ENCODE results near the gene TMOD2.

TMOD2 gene

DNA sequence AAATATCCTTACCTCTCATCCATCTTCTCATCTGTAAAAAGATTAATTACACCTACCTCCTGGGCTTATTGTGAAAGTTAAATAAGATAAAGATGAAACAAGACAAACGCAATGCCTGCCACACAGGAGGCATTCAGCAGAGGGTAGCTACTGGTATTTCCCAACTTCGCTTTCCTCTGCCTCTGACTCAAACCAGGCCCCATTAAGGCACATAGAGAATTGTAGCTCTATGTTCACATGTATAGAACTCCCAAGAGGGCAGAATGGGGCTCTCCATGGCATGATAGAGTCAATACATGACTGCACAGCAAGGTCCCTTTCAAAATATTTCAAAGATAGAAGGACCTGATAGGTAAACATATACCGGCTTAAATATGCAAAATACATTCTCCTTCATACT, 15.3 kb upstream of the TMOD2 start:
- no peak for DNase-seq

DNA sequence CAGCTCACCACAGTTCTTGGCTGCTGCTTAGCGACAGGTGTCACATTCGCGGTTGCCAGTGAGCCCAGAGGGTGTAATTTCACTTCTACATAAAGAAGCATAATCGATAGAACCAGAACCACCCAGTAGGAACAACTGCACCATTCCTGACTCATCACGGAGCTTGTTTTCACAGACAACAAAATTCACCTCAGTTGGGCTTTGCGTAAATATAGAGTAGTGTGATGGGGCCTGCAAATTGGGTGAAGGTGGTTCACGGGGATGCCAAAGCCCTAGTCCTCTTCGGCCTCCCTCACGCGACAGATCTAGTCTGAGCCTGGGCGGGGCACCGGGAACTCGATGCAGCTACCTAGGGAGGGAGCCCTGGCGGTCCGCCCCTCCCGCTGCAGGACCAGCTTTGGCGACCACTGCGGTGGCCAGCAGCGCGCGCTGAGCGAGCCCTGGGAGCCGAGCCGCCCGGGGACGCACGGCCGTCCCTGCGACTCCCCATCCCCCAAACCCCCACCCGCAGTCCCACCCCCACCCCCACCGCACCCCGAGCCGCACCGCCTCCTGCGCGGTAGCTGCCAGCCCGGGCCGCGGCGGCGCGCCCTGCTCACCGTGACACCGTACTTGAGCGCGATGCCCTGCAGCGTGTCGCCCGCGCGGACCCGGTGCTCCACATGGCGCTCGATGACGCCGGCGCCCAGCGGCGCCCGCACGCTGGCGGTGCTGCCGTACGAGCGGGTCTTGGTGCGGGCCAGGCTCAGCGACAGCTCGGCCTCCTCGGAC, 14.5 kb upstream of the TMOD2 start:
- no peak for DNase-seq

DNA sequence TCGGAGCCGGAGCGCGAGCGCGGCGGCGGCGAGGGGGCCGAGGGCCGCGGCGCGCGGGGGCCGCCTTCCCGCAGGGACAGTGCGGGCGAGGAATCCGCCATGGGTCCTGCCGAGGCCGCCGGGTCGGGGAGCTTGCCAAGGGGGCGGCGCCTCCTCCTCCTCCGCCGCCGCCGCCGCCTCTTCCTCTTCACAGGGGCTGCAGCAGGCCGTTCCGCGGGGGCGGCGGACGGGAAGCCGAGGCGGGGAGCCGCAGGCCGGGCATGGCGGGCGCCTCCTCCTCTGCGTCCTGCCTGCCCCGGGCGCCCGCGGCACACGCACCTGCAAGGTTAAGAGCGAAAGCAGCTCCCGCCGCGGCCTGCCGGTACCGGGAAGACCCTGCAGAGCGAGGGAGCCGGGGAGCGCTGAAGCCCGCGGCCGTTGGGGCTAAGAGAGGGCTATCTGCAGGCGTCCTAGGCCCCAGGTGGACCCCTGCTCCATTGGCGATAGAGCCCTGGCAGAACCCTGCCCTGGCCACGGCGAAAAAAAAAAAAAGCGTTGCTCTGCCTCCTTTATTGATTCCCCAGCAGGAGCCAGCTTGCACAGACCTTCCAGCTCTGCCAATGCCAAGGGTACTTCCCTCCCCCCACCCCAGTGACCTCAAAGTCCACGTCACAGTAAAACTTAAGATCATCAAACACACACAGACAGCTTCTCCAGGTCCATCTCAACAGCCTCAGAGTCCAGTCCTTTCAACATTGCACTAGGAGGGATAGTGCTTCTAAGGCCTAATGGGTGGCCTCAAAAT, 13.7 kb upstream of the TMOD2 start, which contains the start of gene LYSMD2:
LYSMD2 (minus strand) TSS at position 134 of the 784 bp plus-strand sequence; CDS start at position 101, 33 bp downstream.
- DNase-seq, result no peak

DNA sequence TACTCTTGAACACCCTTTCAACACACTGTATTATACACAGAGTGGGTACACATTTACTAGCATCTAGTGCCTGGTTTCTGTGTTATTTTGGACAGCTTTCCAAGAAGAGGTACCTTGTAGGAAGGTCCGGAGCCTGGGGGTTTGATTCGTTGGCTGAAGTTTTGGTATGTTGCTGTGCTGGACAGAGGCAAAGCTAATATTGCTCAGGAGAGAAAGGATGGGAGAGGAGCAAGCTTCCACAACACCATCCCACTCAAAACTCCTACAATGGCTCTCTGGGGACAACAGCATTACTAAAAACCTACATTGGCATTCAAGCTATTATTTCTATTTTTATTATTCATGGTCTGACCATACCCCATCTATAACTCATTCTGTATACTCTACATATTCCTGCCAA, 12.8 kb upstream of the TMOD2 start:
- DNase-seq, result no peak

DNA sequence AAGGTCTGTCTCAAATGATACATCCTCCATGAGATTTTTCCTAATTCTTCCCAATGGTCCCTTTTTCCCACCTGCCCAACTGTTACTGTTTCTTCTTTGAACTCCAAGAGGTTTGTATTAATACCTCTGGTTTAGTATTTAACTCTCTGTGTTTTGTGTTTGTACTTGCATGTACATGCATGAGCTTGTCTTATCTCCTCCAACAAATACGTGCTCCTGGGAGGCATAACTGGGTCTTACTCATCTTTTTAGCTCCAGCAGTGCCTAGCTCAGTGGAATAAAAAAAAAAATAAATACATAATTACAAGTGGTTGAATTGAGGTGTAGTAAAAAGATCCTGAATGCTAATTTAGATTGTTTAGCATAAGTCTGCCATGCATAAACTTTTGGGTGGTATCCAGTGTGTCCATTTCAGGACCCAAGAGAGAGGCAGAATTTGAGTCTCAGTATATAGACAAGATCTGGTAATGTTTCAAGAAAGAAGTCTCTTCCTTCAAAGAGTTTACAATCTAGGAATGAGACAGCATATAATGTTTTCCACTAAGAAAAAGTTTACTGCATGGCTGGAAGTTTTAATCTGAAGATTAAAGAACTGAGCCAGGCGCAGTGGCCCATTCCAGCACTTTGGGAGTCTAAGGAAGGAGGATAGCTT, 12.2 kb upstream of the TMOD2 start:
- DNase-seq, result no peak

DNA sequence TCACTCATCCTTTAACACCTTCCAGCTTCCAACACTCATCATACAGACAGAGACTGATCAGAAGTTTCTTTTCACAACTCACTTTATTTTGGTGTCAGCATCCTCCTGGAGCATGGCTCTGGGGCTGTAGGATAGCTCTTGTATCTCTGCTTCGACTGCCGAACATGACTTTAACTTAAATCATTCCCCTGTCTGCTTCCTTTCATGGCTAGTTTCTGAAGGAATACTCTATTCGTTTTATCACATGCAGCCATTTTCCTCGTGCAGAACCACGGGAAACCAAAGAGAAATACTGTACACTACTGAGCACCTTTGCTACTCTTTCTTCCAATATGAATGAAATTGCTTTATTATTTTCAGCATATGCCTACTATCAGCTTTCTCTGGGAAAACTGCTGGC, 2.1 kb upstream of the TMOD2 start:
- no peak for DNase-seq

DNA sequence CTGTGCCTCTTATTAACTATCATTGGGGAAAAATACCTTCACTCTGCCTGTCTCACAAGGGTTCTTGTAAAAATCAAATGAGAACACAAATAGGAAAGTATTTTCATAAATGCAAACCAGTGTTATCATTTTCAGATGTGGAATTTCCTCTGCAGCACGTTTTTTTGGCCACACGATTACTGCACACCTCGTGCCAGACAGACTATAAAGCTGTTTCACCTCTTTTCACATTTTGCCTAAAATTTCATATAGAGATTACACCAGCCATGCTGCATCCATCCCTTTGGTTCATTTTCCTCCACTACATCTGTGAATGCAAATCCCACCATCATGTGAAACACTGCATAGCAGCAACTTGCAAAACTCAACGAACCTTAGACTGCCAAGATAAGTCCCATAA, 1.2 kb upstream of the TMOD2 start:
- DNase-seq, result no peak

DNA sequence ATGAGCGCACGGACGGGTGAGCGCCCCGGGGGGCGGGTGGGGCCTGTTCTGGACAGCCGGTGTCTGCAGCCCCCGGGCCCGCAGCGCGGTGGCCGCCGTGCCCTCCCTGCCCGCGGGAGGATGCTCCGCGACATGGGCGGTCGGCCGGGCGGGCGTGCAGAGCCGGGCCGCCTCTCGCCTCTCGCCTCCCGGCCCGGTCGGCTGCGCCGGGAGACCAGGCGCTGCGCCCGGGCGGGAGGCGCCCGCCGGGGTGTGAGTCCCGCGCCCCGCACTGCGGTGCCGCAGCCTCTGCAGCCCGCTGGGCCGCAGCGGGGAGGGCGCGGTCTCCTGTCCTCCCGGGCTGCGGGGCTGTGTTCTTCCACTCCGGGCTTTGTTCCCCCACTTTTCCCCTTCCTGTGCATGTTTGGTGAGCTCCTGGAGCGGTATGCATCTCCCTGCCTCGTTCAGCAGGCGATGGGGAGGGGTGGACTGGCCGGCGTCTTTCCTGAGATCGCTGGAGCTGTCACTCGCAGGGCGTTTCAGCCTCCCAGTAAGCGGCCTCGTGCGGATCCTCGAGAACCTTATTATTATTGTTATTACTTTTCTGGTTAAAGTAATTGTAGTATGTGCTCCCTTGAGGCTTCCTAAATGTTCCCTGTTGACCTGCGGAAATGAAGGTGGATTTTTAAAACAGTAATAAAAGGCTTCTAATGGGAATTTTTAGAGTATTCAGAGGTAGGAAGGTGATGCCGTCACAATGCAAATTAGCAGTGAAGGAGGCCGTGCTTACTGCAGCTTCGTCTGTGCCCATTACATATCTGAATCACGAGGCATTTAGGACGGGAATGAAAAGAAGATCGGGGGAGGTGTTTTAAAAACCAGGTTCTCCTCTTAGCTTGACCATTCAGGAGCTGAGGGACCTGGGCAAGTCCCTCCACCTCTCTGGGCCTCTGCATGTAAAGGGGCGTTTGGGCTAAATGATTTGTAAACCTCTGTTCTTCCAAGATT, 593 bp downstream of the TMOD2 start:
- no peak for DNase-seq

DNA sequence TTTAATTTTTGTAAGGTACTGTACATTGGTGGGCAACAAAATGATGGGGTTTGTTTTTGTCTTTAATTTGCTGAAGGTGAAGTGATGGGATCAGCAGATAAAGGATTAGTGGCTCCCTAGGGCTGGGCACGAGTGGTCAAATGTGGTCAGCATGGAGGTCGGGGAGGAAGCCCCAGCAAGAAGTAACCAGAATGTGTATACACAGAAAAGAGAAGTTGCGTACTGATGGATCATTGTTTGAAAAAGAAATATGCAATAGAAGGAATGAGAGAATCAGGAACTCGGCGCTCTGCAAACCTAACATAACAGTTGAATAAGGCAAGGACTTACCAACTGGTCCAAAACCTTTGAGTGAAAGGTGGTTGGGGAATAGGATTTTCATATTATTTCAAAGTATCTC, 1.5 kb downstream of the TMOD2 start:
- no peak for DNase-seq

DNA sequence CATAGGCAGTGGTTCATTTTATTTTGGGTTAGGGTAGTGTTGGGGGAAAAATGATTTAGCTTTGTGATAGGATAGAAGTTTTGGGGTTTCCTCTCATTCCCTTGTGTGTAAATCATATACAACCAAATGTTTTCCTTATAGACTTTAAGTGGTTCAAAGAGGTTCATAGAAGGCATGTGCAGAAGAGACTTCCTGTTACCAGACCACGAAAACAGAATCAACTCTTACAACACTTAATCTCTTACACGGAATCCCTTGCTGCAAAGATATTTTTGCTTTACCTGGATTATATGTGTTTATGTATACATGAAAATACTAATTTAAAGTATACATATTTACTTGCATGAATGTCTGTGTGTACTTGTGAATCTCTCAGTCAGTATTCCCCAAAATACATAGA, 2.9 kb downstream of the TMOD2 start:
- DNase-seq, result no peak

DNA sequence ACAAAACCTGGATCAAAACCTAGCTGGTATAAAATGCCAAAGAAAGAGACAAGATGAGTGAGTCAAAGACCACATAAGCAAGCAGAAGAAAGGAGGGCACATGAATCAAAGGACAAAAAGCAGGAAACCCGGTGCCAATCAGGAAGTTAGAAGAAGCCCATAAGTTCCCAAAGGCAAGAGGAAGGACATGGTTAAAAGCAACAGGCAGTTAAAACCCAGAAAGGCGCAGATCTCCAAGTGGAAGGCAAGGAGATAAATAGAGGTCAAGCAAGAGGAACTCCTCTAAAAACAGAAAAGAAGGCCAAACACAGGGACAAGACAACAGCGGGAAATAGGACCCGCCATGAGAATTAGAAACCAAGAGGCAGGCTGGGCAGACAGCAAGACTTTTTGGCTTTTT, 4.4 kb downstream of the TMOD2 start:
- no peak for DNase-seq

DNA sequence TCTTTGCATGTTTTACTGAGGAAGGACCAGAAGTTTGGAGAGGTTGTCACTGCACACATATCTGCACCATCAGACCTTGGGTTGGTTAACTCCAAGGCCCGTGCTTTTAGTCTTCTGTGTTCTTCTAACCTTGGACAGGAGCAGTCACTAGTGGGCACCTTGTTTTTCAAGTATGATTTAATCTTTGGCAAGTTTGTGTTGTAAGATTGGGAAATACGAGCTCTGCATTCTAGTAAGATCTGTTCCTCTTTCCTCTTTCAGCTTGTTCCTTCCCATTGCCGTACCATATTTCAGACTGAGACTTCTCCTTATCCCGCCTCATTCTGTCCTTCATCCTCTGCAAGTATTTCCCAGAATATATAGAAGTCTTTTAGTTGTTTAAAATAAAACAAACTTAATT, 5.1 kb downstream of the TMOD2 start:
- no peak for DNase-seq

DNA sequence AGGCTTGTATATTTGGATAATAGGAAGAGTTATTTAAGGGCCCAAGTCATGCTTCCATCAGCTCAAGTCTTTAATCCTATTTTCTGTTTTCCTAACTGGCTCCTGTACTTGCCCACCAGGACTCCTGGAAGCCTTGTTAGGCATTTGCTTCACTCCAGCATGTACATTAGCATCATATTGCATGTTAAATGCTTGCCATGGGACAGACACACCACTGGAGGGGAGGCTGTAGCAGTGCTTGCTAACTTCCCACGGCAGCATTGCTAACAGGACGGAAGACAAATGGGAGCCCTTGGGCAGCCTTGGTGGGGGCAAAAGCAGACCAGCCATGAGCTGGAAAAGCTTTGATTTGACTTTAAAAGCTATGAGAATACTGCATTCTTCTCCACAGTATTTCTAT, 6.1 kb downstream of the TMOD2 start:
- DNase-seq, result no peak

DNA sequence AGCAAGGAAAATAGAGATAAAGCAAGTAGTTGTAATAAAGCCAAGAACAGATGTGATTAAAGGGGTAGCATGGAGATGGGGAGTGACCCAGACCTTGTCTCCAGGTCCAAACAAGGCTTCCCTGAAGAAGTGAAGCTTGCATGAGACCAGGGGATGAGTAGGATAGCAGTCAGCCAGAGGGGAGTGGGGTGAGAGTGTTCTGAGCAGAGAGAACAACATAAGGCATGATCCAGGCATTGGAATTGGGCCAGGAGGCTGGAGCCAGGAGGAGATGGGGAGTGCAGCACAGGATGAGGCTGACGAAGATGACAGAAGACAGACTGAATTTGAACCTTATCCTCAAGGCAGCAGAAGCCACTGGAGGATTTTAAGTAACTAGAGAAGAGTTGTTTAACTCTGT, 7.2 kb downstream of the TMOD2 start:
- DNase-seq, result no peak

DNA sequence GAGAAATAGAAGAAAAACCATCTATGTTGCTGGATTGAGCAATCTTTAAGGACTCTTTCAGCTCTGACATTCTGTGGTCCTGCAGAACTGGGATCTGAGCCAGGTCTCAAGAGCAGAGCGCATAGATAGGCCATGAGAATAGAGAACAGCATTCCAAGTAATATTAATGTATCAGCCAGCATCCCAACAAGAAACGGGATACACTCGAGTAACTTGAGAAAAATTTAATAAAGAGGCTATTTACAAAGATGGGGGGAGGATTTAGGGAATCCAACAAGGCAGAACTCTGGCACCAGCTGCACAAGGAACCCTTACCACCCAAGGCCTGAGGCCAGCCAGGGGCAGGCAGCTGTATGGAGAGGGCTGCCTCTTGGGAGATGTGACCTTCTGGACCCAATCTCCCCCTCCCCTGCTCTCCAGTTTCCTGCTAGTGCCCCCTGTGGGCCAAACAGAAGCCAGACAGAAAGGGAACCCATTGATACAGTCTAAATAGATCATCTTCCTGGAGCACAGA, 8.2 kb downstream of the TMOD2 start:
- no peak for DNase-seq

DNA sequence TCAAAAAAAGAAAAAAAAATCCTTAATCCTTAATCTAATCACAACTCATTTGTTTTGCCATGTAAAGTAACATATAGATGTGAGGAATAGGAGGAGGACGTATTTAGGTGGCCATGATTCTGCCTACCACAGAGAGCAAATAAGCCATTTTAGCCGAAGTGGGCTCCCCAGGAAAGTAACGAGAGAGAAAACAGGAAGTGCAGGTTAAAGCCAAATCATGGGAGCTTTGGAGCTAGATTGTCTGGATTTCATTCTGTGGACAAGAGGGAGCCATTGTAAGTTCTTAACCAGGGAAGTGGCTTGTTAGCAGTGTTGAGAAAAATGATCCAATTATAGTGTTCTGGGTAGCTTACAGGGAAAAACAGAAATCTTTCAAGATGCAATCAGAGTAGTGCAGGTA, 9.4 kb downstream of the TMOD2 start:
- DNase-seq, result no peak

DNA sequence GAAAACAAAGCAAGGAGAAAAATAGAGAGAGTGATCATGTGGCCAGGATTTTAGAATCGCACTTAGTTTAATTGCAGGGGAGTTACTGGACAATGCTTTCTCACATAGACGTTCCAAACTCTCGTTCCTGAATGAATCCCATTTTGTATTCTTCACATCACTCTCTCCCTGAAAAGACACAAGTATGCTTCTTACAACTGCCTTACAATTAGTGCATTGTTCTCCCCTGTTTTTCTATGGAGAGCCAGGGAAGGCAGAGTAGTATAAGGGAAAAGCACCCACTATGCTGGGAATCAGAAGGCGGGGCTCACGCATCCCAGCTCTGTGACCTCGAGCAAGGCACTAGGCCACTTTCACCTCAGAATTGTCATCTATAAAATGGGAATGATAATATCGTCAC, 14.4 kb downstream of the TMOD2 start:
- no peak for DNase-seq

DNA sequence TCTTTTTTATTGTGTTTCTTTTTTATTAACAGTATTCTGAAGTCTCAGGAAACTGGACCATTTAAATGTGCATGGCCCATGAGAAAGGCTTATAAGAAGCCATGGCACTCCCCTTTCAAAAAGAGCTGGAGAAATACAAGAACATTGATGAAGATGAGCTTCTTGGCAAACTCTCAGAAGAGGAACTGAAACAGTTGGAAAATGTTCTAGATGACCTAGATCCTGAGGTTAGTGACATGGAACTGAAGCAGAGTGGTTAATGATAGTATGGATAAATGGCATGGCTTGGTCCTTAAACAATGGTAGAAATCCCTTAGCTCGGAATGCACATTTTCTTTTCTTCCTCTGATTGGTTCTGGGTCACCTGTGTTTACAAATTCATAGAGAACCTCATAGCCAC, 14.9 kb downstream of the TMOD2 start:
- no peak for DNase-seq

DNA sequence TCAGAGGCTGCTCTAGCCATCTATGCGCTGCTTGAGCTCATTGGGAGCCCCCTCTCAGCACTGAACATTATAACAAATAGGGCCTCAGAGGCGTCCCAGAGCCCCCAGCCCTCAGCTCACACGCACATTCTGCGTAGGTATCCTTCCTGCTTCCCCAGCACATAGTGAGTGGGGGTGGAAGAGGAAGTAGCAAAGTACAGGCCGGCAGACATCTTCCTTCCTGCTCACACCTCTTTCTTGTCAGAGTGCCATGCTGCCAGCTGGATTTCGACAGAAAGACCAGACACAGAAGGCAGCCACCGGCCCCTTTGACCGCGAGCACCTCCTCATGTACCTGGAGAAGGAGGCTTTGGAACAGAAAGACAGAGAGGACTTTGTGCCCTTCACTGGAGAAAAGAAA, 16.6 kb downstream of the TMOD2 start:
- no peak for DNase-seq

DNA sequence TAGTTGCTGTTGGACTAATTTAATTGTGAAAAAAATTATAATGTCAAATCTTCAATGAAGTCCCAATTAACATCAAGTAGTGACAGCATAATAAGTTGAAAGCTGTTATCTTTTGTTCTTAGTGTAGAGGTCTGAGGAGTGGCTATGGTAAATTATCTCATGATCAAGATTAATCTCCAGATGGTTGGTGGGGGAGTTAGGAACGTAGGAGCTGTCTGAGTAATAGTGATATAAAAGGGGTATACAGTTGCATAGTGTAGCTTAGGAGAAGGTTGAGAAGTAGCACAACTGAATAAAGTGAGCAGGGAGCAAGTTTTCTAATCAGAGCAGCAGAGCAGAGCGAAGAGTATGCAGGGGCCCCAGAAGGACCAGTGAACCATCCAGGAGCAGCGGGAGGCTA, 19.5 kb downstream of the TMOD2 start:
- DNase-seq, result no peak

DNA sequence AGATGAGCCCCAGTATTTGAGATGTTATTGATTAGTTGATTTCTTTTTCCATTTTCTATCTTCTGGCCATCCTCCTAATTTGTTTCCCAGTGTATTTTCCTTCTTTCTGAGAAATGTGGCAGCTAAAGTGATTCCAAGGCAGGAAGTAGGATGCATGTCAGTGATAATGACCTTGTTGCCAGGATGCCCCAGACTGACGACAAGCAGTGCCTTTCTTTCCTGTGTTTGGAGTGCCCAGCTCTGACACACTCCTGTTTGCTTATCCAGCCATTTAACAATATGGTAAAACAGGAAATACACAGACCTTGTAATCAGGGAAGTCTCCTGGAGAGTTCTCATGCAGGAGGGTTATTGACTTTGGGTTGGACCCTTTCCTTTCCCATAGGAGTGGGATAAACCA, 20.4 kb downstream of the TMOD2 start:
- DNase-seq, result no peak

DNA sequence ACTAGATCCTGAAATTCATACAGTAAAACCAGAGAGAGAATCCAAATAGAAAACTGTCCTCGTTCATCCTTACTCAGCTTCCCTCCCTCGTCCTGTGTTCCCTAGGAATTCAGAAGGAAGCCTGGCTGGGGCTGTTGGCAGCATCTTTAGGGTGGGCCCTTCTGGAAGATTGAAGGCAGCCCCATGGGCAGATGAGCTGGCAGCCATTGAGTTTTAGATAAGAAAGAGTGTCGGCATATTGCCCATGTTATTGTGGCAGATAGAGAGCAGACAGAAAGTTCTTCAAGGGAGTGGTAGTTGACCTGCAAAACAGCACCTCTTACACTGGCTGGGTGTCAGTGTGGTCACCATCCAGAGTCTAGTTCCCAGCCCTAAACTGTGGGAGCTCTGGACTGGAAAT, 23.5 kb downstream of the TMOD2 start:
- DNase-seq, result no peak
